Parathyroid adenoma (tissue), 2 donors: ENCODE results near the gene SLC4A9.

Experiments used
- H2AFZ ChIP-seq: fragments of 300-600 bp; sonication (generic); one replicate; pipeline ENCODE4 v1.7.0; 2017; ENCODE audit warnings: antibody characterized with exemption, mild to moderate bottlenecking
- H3K27ac ChIP-seq: fragments of 300-600 bp; sonication (generic); one replicate; pipeline ENCODE4 v1.7.0; 2017
- H3K27me3 ChIP-seq: fragments of 300-600 bp; sonication (generic); one replicate; pipeline ENCODE4 v1.7.0; 2017; ENCODE audit warnings: low read length; ENCODE audit not compliant: control insufficient read depth, insufficient read depth
- H3K36me3 ChIP-seq: fragments of 300-600 bp; sonication (generic); one replicate; pipeline ENCODE4 v1.7.0; 2017; ENCODE audit warnings: low read length; ENCODE audit not compliant: control insufficient read depth, insufficient read depth
- H3K4me1 ChIP-seq: fragments of 300-600 bp; sonication (generic); one replicate; pipeline ENCODE4 v1.7.0; 2017; ENCODE audit warnings: control low read depth
- H3K4me2 ChIP-seq: fragments of 300-600 bp; sonication (generic); one replicate; pipeline ENCODE4 v1.7.0; 2017; ENCODE audit warnings: low read length
- H3K4me3 ChIP-seq: fragments of 300-600 bp; sonication (generic); one replicate; pipeline ENCODE4 v1.7.0; 2017; ENCODE audit warnings: low read depth, low read length
- H3K79me2 ChIP-seq: fragments of 300-600 bp; sonication (generic); one replicate; pipeline ENCODE4 v1.7.0; 2017; ENCODE audit warnings: control low read depth
- H3K9ac ChIP-seq: fragments of 300-600 bp; sonication (generic); one replicate; pipeline ENCODE4 v1.7.0; 2017; ENCODE audit warnings: mild to moderate bottlenecking
- H3K9me3 ChIP-seq: fragments of 300-600 bp; sonication (generic); one replicate; pipeline ENCODE4 v1.7.0; 2017; ENCODE audit warnings: low read length; ENCODE audit not compliant: control insufficient read depth
- TF ChIP-seq, protein P1 (sequence below): fragments of 300-600 bp; sonication (generic); IDR thresholded peaks from one replicate; pipeline ENCODE4 v1.7.0; 2017; ENCODE audit warnings: antibody characterized with exemption, mild to moderate bottlenecking
- donor health status: primary hyperparathyroidism.

Gene SLC4A9, protein sequence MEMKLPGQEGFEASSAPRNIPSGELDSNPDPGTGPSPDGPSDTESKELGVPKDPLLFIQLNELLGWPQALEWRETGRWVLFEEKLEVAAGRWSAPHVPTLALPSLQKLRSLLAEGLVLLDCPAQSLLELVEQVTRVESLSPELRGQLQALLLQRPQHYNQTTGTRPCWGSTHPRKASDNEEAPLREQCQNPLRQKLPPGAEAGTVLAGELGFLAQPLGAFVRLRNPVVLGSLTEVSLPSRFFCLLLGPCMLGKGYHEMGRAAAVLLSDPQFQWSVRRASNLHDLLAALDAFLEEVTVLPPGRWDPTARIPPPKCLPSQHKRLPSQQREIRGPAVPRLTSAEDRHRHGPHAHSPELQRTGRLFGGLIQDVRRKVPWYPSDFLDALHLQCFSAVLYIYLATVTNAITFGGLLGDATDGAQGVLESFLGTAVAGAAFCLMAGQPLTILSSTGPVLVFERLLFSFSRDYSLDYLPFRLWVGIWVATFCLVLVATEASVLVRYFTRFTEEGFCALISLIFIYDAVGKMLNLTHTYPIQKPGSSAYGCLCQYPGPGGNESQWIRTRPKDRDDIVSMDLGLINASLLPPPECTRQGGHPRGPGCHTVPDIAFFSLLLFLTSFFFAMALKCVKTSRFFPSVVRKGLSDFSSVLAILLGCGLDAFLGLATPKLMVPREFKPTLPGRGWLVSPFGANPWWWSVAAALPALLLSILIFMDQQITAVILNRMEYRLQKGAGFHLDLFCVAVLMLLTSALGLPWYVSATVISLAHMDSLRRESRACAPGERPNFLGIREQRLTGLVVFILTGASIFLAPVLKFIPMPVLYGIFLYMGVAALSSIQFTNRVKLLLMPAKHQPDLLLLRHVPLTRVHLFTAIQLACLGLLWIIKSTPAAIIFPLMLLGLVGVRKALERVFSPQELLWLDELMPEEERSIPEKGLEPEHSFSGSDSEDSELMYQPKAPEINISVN

DNA sequence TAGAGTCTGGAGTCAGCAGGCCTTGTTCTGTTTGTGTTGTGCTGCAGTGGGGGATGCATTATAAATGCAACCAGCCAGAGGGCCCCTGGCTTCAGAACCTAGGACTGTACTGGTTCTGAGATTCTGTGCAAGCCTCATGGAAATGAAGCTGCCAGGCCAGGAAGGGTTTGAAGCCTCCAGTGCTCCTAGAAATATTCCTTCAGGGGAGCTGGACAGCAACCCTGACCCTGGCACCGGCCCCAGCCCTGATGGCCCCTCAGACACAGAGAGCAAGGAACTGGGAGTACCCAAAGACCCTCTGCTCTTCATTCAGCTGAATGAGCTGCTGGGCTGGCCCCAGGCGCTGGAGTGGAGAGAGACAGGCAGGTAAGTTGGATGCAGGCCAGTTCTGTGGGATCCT is at the start of gene SLC4A9:
SLC4A9 (plus strand) TSS at position 94 of the 400 bp plus-strand sequence; CDS start at position 137, 43 bp downstream.
- Histone ChIP-seq H3K4me2 (no peak within 1 kb of the TSS), H3K9ac (no peak within 1 kb of the TSS), H2AFZ (no peak within 1 kb of the TSS), H3K36me3 (no peaks in the 10 kb centered on the region), H3K79me2 (no peaks in the 10 kb centered on the region), H3K27ac (no peak within 1 kb of the TSS), H3K4me3 (no peak within 1 kb of the TSS), H3K27me3 (no peaks in the 10 kb centered on the region), H3K9me3 (no peaks in the 10 kb centered on the region), H3K4me1 (peaks cover 3% of the 10 kb centered on the region)
- TF ChIP-seq, protein P1, sequence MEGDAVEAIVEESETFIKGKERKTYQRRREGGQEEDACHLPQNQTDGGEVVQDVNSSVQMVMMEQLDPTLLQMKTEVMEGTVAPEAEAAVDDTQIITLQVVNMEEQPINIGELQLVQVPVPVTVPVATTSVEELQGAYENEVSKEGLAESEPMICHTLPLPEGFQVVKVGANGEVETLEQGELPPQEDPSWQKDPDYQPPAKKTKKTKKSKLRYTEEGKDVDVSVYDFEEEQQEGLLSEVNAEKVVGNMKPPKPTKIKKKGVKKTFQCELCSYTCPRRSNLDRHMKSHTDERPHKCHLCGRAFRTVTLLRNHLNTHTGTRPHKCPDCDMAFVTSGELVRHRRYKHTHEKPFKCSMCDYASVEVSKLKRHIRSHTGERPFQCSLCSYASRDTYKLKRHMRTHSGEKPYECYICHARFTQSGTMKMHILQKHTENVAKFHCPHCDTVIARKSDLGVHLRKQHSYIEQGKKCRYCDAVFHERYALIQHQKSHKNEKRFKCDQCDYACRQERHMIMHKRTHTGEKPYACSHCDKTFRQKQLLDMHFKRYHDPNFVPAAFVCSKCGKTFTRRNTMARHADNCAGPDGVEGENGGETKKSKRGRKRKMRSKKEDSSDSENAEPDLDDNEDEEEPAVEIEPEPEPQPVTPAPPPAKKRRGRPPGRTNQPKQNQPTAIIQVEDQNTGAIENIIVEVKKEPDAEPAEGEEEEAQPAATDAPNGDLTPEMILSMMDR, result no peak

DNA sequence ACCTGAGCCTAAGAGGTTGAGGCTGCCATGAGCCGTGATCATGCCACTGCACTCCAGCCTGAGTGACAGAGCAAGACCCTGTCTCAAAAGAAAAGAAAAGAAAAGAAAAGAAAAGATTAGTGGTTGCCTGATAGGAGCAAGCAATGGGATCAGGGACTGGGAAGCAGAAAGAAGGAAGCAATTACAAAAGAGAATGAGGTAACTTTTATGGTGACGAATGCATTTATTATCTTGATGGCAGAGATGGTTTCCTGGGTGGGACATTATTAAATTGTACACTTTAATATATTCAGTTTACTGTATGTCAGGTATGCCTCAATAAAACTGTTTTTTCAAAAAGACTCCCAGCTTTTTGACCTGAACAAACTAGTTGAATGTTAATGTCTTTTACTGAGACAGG is 49.6 kb upstream of the SLC4A9 start:
- TF ChIP-seq, protein P1, result no peak
- H3K4me1 ChIP-seq, result peaks cover 30% of the 10 kb centered on the region

DNA sequence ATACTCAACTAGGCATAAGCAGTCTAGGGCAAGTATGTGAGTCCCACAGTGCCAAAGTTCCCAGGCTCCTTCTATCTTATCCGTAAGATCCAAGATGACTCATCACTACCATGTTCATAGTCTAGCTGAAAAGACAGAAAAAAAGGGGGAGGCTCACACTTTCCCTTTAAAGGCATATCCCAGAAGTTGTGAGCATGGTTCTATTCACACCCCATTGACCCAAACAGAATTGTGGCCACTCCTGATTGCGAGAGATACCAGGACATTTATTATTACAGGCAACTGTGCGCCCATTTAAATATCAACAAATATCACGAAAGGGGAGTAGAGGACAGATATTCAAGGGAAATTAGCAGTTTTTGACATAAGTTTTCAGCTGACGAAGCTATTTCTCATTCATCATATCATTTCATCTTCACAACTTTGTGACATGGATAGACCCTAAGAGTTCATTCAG is 49.0 kb upstream of the SLC4A9 start:
- H3K36me3 ChIP-seq, result no peaks in the 10 kb centered on the region
- peak overlapping the region; percentile 75 for H3K27ac ChIP-seq
- peaks cover 30% of the 10 kb centered on the region for H3K4me1 ChIP-seq
- peak overlapping the region; percentile 3 for H2AFZ ChIP-seq
- no peak overlapping the region for H3K9ac ChIP-seq
- no peaks in the 10 kb centered on the region for H3K27me3 ChIP-seq
- H3K79me2 ChIP-seq, result no peaks in the 10 kb centered on the region
- H3K4me3 ChIP-seq, result no peak overlapping the region
- no peaks in the 10 kb centered on the region for H3K9me3 ChIP-seq
- TF ChIP-seq, protein P1, result no peak
- H3K4me2 ChIP-seq, result no peak overlapping the region

More for the DNA sequence above, 49.6 kb upstream of the SLC4A9 start:
- H3K27me3 ChIP-seq, result no peaks in the 10 kb centered on the region
- H3K4me3 ChIP-seq, result no peak overlapping the region
- H3K36me3 ChIP-seq, result no peaks in the 10 kb centered on the region
- H2AFZ ChIP-seq, result peak overlapping the region; percentile 47
- no peaks in the 10 kb centered on the region for H3K79me2 ChIP-seq
- no peaks in the 10 kb centered on the region for H3K9me3 ChIP-seq
- no peak overlapping the region for H3K9ac ChIP-seq
- no peak overlapping the region for H3K4me2 ChIP-seq
- peak overlapping the region; percentile 75 for H3K27ac ChIP-seq

DNA sequence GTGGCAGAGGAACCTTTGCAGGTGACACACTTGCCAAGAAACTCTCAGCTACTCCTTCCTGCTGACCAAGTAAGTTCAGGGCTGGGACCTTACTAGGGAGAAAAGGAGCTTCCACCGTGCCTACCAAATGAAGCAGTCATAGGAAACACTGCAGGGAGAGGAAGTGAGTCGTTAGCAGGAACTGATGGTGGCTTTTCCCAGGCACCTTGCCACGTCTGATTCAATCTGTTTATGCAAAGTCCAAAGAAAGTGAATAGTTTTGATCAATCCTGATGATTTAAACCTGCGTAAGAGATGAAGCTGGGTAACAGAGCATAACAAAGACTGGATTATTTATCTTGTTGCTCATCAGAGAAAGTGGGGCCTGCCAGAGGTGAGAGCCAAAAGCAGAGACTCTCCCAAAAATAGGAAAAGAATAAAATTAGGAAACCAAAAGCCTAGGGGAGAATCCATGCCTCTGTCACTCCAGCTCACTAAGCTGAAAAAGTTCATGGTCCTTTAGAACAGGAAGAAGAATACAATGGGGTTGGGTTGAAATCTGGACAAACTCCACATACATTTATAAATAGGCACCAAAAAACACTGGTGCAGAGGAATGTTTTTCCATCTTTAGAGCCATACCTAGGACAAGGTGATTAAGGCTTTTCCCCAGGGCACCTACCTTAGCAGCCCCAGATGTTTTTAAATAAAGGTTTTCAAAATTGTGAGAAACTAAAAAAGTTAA is 47.8 kb upstream of the SLC4A9 start:
- Histone ChIP-seq H3K4me2 (peak overlapping the region; percentile 40), H3K27ac (peak overlapping the region; percentile 75), H3K4me3 (no peak overlapping the region), H2AFZ (peak overlapping the region; percentile 58), H3K9me3 (no peaks in the 10 kb centered on the region), H3K4me1 (peaks cover 30% of the 10 kb centered on the region), H3K79me2 (no peaks in the 10 kb centered on the region), H3K27me3 (no peaks in the 10 kb centered on the region), H3K9ac (no peak overlapping the region), H3K36me3 (no peaks in the 10 kb centered on the region)
- TF ChIP-seq, protein P1, result no peak
